ENCODE results near the gene ZNF70.

The ZNF70 gene

DNA sequence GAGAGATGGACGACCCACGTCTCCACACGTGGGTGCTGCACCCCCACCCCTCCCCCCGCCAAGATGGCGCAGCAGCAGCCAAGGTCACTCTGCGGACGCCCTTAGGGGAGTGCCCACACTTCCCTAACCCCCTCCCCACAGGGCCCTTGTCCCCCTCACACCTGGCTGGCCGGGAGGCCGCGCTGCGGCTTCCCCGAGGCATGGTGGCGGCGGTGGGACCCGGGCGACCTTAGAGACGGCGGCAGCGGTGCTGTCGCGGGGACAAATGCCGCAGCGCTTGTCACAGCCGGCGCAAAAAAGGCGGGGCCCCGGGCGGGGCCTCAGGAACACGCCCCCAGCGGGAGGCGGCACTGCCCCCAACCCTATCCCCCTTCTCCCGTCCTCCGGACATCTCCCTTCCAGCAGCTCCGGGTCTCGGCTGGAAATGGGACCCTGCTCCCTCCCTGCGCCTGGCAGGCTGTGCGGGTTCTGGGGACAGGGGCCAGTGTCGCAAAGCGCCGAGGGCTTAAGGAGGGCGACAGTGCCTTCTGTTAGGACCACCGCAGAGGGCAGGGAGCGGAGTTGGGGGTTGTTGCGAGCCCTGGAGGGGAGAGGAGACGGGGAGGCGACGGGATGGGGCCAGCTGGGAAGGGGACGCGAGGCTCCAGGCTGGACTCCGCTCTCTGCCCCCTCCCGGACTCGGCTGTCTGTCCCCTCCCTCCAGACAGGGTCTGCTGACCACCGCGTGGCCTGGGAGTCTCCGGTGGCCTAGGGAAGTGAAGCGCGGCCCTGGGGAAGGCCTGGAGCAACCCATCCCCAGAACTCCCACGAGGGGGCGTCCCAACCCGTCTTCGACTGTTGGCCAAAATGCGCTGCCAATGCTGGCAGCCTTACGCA is 17.0 kb upstream of the ZNF70 start, which contains the start of gene CHCHD10:
Gene CHCHD10 (minus strand): TSS at position 300 of the 876 bp plus-strand sequence. CDS start 98 bp downstream, at position 202.
- peak within 1 kb of the TSS; percentile 62 for H3K4me3 ChIP-seq (ENCODE audit: control insufficient read depth, low read depth, low read length)
- no peak for DNase-seq (ENCODE audit: low read depth)
- TF ChIP-seq, protein P1, sequence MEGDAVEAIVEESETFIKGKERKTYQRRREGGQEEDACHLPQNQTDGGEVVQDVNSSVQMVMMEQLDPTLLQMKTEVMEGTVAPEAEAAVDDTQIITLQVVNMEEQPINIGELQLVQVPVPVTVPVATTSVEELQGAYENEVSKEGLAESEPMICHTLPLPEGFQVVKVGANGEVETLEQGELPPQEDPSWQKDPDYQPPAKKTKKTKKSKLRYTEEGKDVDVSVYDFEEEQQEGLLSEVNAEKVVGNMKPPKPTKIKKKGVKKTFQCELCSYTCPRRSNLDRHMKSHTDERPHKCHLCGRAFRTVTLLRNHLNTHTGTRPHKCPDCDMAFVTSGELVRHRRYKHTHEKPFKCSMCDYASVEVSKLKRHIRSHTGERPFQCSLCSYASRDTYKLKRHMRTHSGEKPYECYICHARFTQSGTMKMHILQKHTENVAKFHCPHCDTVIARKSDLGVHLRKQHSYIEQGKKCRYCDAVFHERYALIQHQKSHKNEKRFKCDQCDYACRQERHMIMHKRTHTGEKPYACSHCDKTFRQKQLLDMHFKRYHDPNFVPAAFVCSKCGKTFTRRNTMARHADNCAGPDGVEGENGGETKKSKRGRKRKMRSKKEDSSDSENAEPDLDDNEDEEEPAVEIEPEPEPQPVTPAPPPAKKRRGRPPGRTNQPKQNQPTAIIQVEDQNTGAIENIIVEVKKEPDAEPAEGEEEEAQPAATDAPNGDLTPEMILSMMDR (IDR thresholded peaks at IDR 0.05; ENCODE audit: control insufficient read depth, insufficient read depth, low read depth, low read length, missing control alignments): peak; percentile 85

DNA sequence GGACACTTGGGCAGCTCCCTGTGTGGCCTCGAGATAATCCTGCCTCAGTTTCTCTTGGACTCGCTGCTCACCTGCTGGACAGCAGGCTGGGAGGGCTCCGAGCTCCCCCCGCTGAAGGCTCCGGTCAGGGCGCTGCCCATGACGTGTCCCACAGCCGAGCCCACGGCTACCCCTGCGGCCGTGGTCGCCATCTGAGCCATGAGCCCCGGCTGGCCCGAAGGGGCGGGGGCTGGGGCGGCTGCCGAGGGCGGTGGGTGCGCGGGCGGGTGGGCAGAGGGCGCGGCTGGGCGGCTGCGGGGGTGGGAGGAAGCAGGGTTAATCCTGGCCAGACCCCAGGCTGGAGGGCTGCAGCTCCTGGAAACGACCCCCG is 16.4 kb upstream of the ZNF70 start:
- no peak for DNase-seq (ENCODE audit: low read depth)
- TF ChIP-seq, protein P1 (IDR thresholded peaks at IDR 0.05; ENCODE audit: control insufficient read depth, insufficient read depth, low read depth, low read length, missing control alignments): no peak
- H3K4me3 ChIP-seq (ENCODE audit: control insufficient read depth, low read depth, low read length): peak overlapping the region; percentile 62

DNA sequence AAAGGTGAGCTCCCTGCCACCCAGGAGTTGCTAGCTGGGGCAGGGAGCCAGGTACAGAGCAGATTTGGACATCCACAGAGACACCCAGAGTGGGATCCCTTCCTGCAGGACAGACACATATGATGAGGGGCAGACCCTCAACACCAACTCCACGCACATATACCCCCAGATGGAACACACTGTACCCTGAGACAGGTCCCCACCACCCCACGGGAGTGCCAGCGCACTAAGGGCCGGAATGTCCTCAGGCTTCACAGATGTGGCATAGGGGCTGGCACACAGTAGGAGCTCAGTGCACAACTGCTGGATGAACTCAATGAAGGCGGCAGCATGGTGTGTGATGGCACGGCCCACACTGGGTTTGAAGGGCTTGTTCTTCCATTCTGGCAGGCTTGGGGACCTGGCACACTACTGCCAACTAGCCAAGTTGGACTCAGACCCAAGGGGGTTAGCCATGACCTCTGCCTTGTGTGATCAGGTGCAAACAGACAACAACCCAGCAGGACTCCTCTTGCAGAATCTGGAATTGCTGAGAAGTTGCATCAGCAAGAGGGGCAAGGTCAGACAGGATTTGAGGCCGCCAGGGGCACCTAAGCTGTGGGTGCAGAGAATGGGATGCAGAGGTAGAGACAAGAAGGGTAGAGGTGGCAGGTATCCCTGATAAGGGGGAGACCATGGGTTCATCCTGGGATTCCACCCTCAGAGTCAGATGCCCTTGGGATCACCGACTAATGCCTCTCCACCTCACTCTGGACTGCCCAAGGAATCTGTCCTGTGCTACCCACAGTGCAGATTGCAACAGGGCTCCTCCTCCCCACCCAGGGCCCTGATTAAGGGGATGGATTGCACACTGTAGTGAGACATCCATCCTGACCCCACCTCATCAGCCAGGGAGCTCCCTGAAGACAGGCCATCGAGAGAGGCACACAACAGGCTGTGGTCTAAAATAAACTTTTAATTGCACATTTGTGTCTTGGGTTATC is 14.3 kb upstream of the ZNF70 start:
- H3K4me3 ChIP-seq (ENCODE audit: control insufficient read depth, low read depth, low read length): no peak overlapping the region
- TF ChIP-seq, protein P1 (IDR thresholded peaks at IDR 0.05; ENCODE audit: control insufficient read depth, insufficient read depth, low read depth, low read length, missing control alignments): no peak
- no peak for DNase-seq (ENCODE audit: low read depth)

GRCh38 chr22:23763954-23764353 is 13.0 kb upstream of the ZNF70 start:
- DNase-seq (ENCODE audit: low read depth): no peak
- H3K4me3 ChIP-seq (ENCODE audit: control insufficient read depth, low read depth, low read length): no peak overlapping the region
- TF ChIP-seq, protein P1 (IDR thresholded peaks at IDR 0.05; ENCODE audit: control insufficient read depth, insufficient read depth, low read depth, low read length, missing control alignments): no peak

DNA sequence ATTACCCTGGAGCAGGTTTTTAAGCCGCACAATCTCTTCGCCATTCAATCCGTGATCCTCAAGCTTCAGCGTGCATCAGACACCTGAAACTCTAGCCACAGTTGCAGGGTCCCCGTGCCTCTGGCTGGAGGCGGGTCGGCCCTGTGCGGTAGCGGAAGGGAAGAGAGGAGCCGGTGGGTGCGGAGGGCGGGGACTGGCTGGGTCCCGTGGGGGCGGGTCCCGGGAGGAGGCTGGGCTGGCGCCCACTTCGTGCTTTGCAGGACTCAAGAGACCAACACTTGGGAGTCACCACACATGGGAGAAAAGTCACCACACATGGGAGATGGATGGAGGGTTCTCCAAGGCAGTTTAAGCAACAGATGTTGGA is 12.7 kb upstream of the ZNF70 start:
- TF ChIP-seq, protein P1 (IDR thresholded peaks at IDR 0.05; ENCODE audit: control insufficient read depth, insufficient read depth, low read depth, low read length, missing control alignments): no peak
- H3K4me3 ChIP-seq (ENCODE audit: control insufficient read depth, low read depth, low read length): no peak overlapping the region
- DNase-seq (ENCODE audit: low read depth): no peak

DNA sequence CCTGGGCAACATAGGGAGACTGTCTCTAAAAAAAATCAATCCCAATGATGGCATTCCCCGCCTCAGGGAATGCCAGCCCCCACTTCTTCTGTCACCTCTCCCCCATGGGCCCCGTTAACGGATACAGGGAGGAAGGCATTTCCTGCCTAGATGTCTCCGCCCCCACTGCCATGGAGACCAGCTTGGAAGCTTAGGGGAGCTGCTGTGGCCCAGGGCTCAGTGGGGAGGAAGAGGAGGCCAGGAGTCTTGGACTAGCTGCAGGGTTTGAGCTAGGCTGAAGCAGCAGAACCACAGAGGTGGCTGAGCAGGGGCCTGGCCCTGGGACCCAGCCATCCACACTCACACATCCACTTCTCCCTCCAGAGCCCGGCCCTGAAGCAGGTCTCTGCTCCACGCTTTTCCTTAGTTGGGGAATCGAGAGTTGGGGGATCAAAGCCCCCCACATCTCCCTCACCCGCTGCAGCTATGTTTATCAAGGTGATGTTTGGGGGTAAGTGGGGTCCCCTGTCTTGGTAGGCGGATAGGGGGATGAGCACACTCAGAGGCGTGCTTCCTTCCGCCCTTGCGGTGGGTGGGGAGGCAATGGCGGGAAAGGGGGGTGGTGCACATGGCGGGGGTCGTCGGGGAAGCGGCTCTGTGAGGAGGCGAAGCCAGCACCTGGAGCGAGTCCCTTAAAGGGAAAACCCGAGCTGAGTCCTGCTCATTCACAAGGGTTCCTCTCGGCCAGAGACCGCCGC is 12.1 kb upstream of the ZNF70 start, which contains the start of gene C22orf15:
Gene C22orf15 (plus strand): TSS at position 149 of the 737 bp plus-strand sequence. CDS start 317 bp downstream, at position 466.
- DNase-seq (ENCODE audit: low read depth): no peak
- TF ChIP-seq, protein P1 (IDR thresholded peaks at IDR 0.05; ENCODE audit: control insufficient read depth, insufficient read depth, low read depth, low read length, missing control alignments): no peak
- no peak within 1 kb of the TSS for H3K4me3 ChIP-seq (ENCODE audit: control insufficient read depth, low read depth, low read length)
